Left cardiac atrium (tissue), 4 donors: ENCODE data around the gene SMG6. TPM values are rescaled to one million over a fixed set of nuclear protein-coding genes. Genes with fewer than 3 reads are reported as not detected.
A peak's percentile ranks its signal among the peaks of the same experiment; 100 is the strongest.
"Not testable (repeated sequence)": the region's sequence is repeated elsewhere in the genome, so short reads cannot be mapped to it uniquely, and the experiment has no call there.

Experiments used
- ATAC-seq, 2 donors: fragments of 200-7000 bp; cut with Tn5 transposase; one replicate each; pipeline ENCODE4 v1.9.1; 2020; ENCODE audit warnings: mild to moderate bottlenecking in 2 of 2, moderate library complexity in 2 of 2
- DNase-seq: peaks from one replicate; pipeline ENCODE4 v3.0.0-alpha.2; 2020
- intact Hi-C, 2 donors: fragments of 100-400 bp; cut with DNase I; formaldehyde crosslinking; loops; one replicate each; pipeline versions ENCODE4 v1.14.1 to v1.15.1; 2022 to 2023
- long read RNA-seq: library from polyadenylated mRNA; unstranded; transcript quantifications from one replicate; pipeline ENCODE4 v2.0.0, GENCODE V29; 2021
- total RNA-seq, 2 donors: library from RNA; stranded (reverse); fragmentation: NEBNext Ultra II Directional; extraction: Animal tissue kit (Norgen Biotek cat#: 25700); gene quantifications; one replicate each; pipeline ENCODE4 v1.2.1, GENCODE V29; 2021
- donor health status: DM: no; HTN: yes; CAD: no.
- donor health status: DM: no; HTN: yes; CAD: no; lungs with severe emphysema.
- donor health status: DM: yes; HTN: yes; CAD: no.
- donor health status: Dilated cardiomyopathy.

SMG6 gene
- total RNA-seq = 10 to 100 TPM; 22.3 to 23.0 TPM
- long read RNA-seq, partial matches to known transcripts = 3 of 6 reads
- long read RNA-seq, other reads (novel, unspliced or antisense) = 1 of 6 reads

DNA sequence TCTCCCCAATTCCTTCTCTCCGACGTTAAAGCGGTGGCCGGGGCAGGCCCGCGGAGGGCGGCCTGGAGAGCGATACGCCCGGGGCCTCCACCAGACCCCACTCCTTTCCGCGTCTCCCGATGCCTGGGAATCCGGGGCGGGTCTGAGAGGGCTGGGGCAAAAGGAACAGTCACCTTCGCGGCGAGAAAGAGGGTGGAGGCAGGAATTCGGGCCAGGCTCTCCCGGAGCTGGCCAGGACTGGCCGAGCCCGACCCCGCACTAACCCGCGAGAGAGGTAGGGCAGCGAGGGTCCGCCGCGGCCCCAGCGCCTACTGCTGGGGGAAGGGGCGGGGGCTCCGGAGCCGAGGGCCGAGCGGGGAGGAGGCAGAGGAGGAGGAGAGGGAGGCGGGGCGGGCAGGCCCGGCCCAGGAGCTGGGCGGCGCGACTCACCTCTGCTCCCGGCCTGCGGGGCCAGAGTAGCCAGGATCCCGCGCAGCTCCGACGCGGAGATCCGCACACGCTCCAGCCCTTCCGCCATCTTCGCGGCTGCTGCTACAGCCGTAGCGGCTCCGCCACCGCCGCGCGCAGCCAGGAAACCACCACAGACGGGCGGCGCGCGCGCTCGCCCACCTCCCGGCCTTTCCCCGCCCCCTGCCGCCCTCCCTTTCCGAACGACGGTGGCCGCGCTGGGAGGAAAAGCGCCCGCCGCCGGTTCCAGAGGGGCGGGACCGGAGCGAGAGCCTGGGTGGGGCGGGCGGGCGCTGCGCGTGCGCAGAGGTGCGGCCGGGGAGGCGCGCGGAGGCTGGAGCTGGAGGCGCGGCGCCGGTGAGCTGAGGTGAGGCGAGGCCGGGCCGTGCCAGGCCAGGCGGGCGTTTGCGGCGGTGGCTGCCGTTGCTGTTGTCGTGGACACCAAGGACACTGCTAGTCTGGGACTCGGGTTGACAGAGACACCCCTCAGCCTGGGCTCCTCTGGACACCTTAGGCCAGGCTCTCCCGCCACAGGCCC is at the start of gene SMG6, which contains the start of gene SRR:
SMG6 (minus strand) TSS at position 582 of the 985 bp plus-strand sequence; CDS start at position 517, 65 bp downstream.
SRR (plus strand) TSS at position 747 of the 985 bp plus-strand sequence. CDS start 11,611 bp downstream, outside the sequence.
- DNase-seq (peak; percentile 93), ATAC-seq (peak; percentile 97 to 98)
- intact Hi-C loops = no loop called here

GRCh38 chr17:2351269-2351668 is 47.7 kb upstream of the SMG6 start:
- no peak for DNase-seq
- no peak for ATAC-seq
- intact Hi-C loops = no loop called here

GRCh38 chr17:2347805-2348685 is 44.5 kb upstream of the SMG6 start:
- intact Hi-C loops = no loop called here
- no peak for DNase-seq
- peak; percentile 65 to 75 for ATAC-seq

DNA sequence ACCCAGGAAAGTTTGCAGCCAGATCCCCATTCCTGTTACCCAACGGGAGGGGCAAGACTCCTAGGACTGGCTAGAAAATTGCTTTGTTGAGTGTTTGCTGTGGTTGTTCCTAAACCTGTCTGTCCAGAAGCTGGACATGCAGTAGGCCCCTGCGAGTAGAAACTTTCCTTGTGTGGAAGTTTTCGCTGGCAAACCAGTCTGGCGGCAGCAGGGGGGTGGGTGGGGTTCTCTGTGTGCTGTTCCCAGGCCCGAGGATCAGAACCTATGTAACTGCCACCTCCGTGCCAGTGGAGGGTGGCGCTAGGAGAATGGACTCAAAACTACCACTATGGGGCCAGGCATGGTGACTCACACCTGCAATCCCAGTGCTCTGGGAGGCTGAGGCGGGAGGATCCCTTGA is 42.9 kb upstream of the SMG6 start:
- DNase-seq (no peak), ATAC-seq (no peak)
- intact Hi-C loops = no loop called here

- DNase-seq (no peak), ATAC-seq (no peak)
- intact Hi-C loops = no loop called here
Observed at GRCh38 chr17:2344528-2344927, 40.9 kb upstream of the SMG6 start.

DNA sequence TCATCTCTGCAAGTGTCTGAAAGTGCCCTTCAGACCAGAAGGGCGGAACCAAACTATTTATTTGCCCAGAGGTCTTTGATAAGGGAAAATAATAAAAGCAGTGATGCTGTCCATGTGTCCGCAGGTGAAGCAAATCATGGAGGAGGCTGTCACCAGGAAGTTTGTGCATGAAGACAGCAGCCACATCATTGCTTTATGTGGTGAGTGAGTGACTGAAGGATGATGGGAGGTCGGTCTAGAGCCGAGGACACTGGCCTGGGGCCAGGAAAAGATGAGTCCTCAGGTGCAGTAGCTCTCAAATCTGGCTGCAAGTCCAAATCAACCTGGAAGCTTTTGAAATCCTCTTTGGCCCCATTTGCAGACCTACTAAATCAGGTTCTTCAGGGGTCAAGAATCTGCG is 39.8 kb upstream of the SMG6 start:
- DNase-seq (no peak), ATAC-seq (no peak)
- intact Hi-C loops = no loop called here

- DNase-seq = no peak
Observed at GRCh38 chr17:2338315-2338657, 34.7 kb upstream of the SMG6 start.

DNA sequence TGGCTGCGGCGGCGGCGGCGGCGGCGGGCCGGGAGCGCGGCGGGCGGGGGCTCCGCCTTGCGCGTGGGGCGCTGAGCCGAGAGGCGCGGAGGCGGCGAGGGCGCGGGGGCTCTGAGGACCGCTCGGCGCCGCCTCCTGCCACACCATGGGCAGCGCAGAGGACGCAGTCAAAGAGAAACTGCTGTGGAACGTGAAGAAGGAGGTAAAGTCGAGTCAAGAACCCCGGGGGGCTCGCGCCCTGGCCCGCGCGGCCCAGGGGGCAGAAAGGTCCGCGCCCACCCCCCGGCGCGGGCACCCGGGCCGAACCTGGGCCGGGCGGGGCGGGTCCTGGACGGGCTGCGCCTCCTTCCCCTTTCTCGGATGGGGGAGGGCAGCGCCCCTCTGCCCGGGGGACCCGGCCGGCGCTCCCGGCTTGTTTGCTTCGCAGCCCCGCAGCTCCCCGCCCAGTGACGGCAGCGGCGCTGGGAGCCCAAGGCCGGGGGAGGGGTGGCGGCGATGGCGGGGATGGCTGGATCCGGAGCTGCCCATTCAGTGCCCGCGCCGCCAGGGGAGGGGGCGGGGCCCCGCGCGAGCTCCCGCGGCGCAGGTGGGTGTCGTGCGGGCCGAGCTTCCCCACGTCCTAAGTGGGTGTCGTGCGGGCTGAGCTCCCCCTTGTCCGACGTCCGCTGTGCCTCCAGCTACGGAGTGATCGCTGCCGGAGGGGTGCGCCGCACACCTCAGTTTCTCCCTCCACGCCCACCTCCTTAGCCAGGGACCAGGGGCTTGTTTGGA is 34.1 kb upstream of the SMG6 start:
- ATAC-seq (peak; percentile 54 to 68), DNase-seq (peak; percentile 75)
- intact Hi-C loops = no loop called here

More at GRCh38 chr17:2338315-2338657, 34.7 kb upstream of the SMG6 start:
- no peak for ATAC-seq
- intact Hi-C loops = no loop called here

DNA sequence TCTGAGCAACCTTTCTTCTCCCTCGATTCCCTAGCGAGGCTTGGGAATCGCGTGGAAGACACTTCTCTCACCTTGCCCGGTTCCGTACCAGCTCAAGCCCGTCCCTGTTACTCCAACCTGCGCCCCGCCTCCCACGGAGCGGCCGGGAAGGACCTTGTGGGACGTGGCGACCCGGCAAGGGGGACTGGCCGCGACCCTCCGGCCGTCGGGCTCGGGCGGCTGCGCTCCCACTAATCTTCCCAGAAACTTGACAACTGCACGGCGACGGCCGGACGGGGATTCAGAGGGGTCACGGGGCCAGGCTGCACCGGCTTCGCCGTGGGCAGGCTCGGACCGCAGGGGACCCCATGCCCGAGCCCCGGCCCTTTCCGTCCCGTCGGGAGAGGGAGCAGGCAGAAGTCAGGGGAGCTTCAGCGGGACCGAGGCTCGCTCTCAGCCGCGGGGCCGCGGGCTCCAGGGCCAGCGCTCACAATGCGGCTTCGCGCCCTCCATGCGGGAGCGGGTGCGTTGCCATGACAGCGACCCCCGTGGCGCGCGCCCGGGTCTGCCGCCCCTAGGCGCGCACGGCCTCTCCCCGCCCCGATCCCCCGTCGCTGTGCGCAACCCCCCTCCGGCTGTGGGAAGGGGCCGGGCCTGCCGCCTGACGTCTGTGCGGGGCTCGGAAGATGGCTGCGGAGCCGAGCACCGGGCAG is 33.4 kb upstream of the SMG6 start, which contains the start of gene SGSM2:
SGSM2 (plus strand) TSS at position 650 of the 692 bp plus-strand sequence. CDS start 188 bp downstream, outside the sequence.
- intact Hi-C loops = no loop called here
- ATAC-seq = peak; percentile 80 to 85
- peak; percentile 77 for DNase-seq

GRCh38 chr17:2336215-2336851 is 32.7 kb upstream of the SMG6 start, which contains the start of gene TSR1:
TSS of gene TSR1 (minus strand) at chr17:2336457. CDS start at chr17:2336427, 30 bp downstream.
- peak; percentile 94 for DNase-seq
- peak; percentile 94 to 96 for ATAC-seq
- intact Hi-C loops = no loop called here

GRCh38 chr17:2335726-2336214 is 32.2 kb upstream of the SMG6 start:
- intact Hi-C loops = no loop called here
- ATAC-seq = no peak
- DNase-seq = peak; percentile 33

DNA sequence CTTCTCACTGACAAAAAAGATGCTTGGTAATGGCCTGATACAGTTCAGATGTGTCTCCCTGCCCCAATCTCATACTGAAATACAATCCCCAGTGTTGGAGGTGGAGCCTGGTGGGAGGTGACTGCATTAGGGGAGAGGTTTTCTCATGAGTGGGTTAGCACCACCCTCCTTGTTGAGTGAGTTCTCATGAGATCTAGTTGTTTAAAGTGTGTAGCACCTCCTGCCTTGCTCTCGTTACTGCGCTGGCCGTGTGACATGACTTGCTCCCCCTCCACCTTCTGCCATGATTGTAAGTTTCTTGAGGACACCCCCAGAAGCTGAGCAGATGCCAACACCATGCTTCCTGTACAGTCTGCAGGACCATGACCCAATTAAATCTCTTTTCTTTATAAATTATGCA is 27.7 kb upstream of the SMG6 start:
- ATAC-seq = no peak
- intact Hi-C loops = no loop called here
- DNase-seq = no peak

- no peak for DNase-seq
- intact Hi-C loops = no loop called here
- ATAC-seq = peak; percentile 20 to 50
Observed at GRCh38 chr17:2323629-2324314, 20.2 kb upstream of the SMG6 start.

- intact Hi-C loops = no loop called here
- DNase-seq (no peak), ATAC-seq (no peak)
Observed at GRCh38 chr17:2321399-2321798, 17.8 kb upstream of the SMG6 start.

DNA sequence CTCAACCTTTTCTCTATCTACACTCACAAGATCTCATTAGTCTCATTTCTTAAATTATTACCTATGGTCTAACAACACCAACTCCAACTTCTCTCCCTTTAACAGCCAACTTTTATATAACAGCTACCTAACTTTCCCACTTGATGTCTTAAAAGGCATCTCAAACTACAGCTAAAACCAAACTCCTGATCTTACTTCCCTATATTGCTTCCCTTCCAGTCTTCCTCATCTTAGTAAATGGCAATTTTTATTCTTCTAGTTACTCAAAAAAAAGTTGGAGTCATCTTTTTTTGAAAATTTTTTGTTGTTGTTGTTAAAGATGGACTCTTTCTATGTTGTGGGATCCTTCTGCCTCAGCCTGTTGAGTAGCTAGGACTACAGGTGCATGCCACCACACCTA is 15.5 kb upstream of the SMG6 start:
- intact Hi-C loops = no loop called here
- no peak for DNase-seq
- ATAC-seq = no peak

DNA sequence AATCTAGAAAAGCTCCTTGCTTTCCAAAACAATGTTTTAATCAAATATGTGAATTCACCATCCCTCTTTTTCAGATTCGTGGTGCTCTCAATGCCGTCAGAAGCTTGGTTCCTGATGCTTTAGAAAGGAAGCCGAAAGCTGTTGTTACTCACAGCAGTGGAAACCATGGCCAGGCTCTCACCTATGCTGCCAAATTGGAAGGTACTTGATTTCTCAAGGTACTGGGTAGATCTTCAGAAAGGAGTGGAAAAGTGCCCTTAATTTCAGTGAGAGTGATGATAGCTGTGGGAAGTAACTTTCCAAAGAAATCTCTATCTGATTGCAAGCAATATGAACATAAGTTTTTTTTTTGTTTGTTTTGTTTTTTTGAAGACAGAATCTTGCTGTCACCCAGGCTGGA is 14.2 kb upstream of the SMG6 start:
- no peak for ATAC-seq
- intact Hi-C loops = no loop called here
- no peak for DNase-seq

- ATAC-seq, DNase-seq, intact Hi-C loops: not testable (repeated sequence)
Observed at GRCh38 chr17:2316916-2317205, 13.3 kb upstream of the SMG6 start.
